ENCODE data around the gene SHC3.

DNA sequence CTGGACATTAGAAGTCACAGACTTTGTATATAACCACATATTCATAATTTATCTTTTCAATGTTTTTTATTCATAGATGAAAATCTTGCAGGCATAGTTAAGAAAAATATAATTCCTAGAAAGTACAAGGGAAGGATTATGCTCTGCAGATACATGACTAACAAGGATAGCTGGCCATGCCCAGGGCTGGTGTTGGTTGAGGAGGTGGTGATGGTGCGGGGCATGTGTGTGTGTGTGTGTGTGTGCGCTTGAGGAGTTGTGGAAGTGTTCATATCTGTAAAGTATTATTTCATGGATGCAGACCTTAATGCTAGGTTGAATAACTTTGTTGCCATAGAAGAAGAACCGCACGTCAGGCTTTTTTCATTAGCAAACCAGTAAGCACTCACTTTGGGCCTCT is 186.1 kb downstream of the SHC3 start:
- no peak for TF ChIP-seq CTCF (IDR thresholded peaks at IDR 0.05; ENCODE audit: extremely low read depth in 1 of 2, insufficient read depth in 1 of 2, low read depth in 1 of 2, low read length in 2 of 2)
- no peak for TF ChIP-seq POLR2A (IDR thresholded peaks at IDR 0.05; ENCODE audit: low read depth, low read length)
- TF ChIP-seq MAX (IDR thresholded peaks at IDR 0.05; ENCODE audit: insufficient read depth, insufficient read length), result no peak
- TF ChIP-seq POLR2AphosphoS5 (IDR thresholded peaks at IDR 0.05; ENCODE audit: insufficient read depth, low read depth, low read length), result no peak
- no peak for TF ChIP-seq EZH2 (IDR thresholded peaks at IDR 0.05; ENCODE audit: borderline replicate concordance, low read depth, low read length, severe bottlenecking)
- TF ChIP-seq MYC (IDR thresholded peaks at IDR 0.05; ENCODE audit: low read depth, low read length), result no peak
